ENCODE measurements around the gene RIMBP2.

Gene RIMBP2

GRCh38 chr12:130709971-130710732, 5.9 kb downstream of the RIMBP2 start:
- no peak for DNase-seq
- in situ Hi-C loops (cut with MboI; ENCODE audit: low pct_unique_long_range_greater_than_20kb, low sequenced_read_pairs), result no loop called here

- no peak for DNase-seq
- in situ Hi-C loops (cut with MboI; ENCODE audit: low pct_unique_long_range_greater_than_20kb, low sequenced_read_pairs), result no loop called here
Measured at GRCh38 chr12:130709151-130709970, 6.7 kb downstream of the RIMBP2 start.

- DNase-seq, result no peak
Measured at GRCh38 chr12:130708648-130709047, 7.5 kb downstream of the RIMBP2 start.

GRCh38 chr12:130707571-130707891, 8.6 kb downstream of the RIMBP2 start:
- DNase-seq, result no peak
- in situ Hi-C loops (cut with MboI; ENCODE audit: low pct_unique_long_range_greater_than_20kb, low sequenced_read_pairs), result no loop called here

More at GRCh38 chr12:130708648-130709047, 7.5 kb downstream of the RIMBP2 start:
- in situ Hi-C loops (cut with MboI; ENCODE audit: low pct_unique_long_range_greater_than_20kb, low sequenced_read_pairs), result no loop called here

- no peak for DNase-seq
- in situ Hi-C loops (cut with MboI; ENCODE audit: low pct_unique_long_range_greater_than_20kb, low sequenced_read_pairs), result no loop called here
Measured at GRCh38 chr12:130706885-130707570, 9.1 kb downstream of the RIMBP2 start.

- DNase-seq, result no peak
- in situ Hi-C loops (cut with MboI; ENCODE audit: low pct_unique_long_range_greater_than_20kb, low sequenced_read_pairs), result no loop called here
Measured at GRCh38 chr12:130706311-130706710, 9.8 kb downstream of the RIMBP2 start.

GRCh38 chr12:130705178-130705822, 10.8 kb downstream of the RIMBP2 start:
- DNase-seq, result no peak
- in situ Hi-C loops (cut with MboI; ENCODE audit: low pct_unique_long_range_greater_than_20kb, low sequenced_read_pairs), result no loop called here

- in situ Hi-C loops (cut with MboI; ENCODE audit: low pct_unique_long_range_greater_than_20kb, low sequenced_read_pairs), result no loop called here
Measured at GRCh38 chr12:130704606-130705005, 11.5 kb downstream of the RIMBP2 start.

GRCh38 chr12:130703733-130704375, 12.2 kb downstream of the RIMBP2 start:
- in situ Hi-C loops (cut with MboI; ENCODE audit: low pct_unique_long_range_greater_than_20kb, low sequenced_read_pairs), result no loop called here
- no peak for DNase-seq

More at GRCh38 chr12:130704606-130705005, 11.5 kb downstream of the RIMBP2 start:
- DNase-seq, result no peak

- DNase-seq, result no peak
Measured at GRCh38 chr12:130702966-130703732, 12.9 kb downstream of the RIMBP2 start.

GRCh38 chr12:130701402-130701744, 14.7 kb downstream of the RIMBP2 start:
- in situ Hi-C loops (cut with MboI; ENCODE audit: low pct_unique_long_range_greater_than_20kb, low sequenced_read_pairs), result no loop called here

More at GRCh38 chr12:130702966-130703732, 12.9 kb downstream of the RIMBP2 start:
- in situ Hi-C loops (cut with MboI; ENCODE audit: low pct_unique_long_range_greater_than_20kb, low sequenced_read_pairs), result no loop called here

GRCh38 chr12:130700492-130701401, 15.4 kb downstream of the RIMBP2 start:
- DNase-seq, result no peak
- in situ Hi-C loops (cut with MboI; ENCODE audit: low pct_unique_long_range_greater_than_20kb, low sequenced_read_pairs), result no loop called here

More at GRCh38 chr12:130701402-130701744, 14.7 kb downstream of the RIMBP2 start:
- no peak for DNase-seq

- DNase-seq, result no peak
- in situ Hi-C loops (cut with MboI; ENCODE audit: low pct_unique_long_range_greater_than_20kb, low sequenced_read_pairs), result no loop called here
Measured at GRCh38 chr12:130698106-130698505, 18.0 kb downstream of the RIMBP2 start.

- DNase-seq, result no peak
- in situ Hi-C loops (cut with MboI; ENCODE audit: low pct_unique_long_range_greater_than_20kb, low sequenced_read_pairs), result no loop called here
Measured at GRCh38 chr12:130696379-130697100, 19.6 kb downstream of the RIMBP2 start.

GRCh38 chr12:130695061-130695460, 21.0 kb downstream of the RIMBP2 start:
- in situ Hi-C loops (cut with MboI; ENCODE audit: low pct_unique_long_range_greater_than_20kb, low sequenced_read_pairs), result no loop called here
- no peak for DNase-seq
